ENCODE results near the gene FLT3LG. TPM values are rescaled to one million over a fixed set of nuclear protein-coding genes. Genes with fewer than 3 reads are reported as not detected.

The FLT3LG gene
- total RNA-seq, 1 donor from 2014 or later, result 13.1 TPM

- Mint-ChIP-seq H3K4me3 (ENCODE audit: unreplicated experiment) (peak overlapping the region; percentile 65), H3K27me3 (ENCODE audit: unreplicated experiment) (peaks cover 9% of the 10 kb centered on the region), H3K9me3 (ENCODE audit: unreplicated experiment) (peaks cover 3% of the 10 kb centered on the region), H3K4me1 (ENCODE audit: low read depth, unreplicated experiment) (peaks cover 7% of the 10 kb centered on the region), H3K36me3 (ENCODE audit: unreplicated experiment) (no peaks in the 10 kb centered on the region), H3K27ac (ENCODE audit: unreplicated experiment) (peak overlapping the region; percentile 94)
- TF ChIP-seq, protein P1, sequence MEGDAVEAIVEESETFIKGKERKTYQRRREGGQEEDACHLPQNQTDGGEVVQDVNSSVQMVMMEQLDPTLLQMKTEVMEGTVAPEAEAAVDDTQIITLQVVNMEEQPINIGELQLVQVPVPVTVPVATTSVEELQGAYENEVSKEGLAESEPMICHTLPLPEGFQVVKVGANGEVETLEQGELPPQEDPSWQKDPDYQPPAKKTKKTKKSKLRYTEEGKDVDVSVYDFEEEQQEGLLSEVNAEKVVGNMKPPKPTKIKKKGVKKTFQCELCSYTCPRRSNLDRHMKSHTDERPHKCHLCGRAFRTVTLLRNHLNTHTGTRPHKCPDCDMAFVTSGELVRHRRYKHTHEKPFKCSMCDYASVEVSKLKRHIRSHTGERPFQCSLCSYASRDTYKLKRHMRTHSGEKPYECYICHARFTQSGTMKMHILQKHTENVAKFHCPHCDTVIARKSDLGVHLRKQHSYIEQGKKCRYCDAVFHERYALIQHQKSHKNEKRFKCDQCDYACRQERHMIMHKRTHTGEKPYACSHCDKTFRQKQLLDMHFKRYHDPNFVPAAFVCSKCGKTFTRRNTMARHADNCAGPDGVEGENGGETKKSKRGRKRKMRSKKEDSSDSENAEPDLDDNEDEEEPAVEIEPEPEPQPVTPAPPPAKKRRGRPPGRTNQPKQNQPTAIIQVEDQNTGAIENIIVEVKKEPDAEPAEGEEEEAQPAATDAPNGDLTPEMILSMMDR (IDR thresholded peaks at IDR 0.05; ENCODE audit: partially characterized antibody, unreplicated experiment), result no peak
- peak; percentile 48 for DNase-seq
These were observed 518 bp downstream of the FLT3LG start for GRCh38 chr19:49474542-49474924.

DNA sequence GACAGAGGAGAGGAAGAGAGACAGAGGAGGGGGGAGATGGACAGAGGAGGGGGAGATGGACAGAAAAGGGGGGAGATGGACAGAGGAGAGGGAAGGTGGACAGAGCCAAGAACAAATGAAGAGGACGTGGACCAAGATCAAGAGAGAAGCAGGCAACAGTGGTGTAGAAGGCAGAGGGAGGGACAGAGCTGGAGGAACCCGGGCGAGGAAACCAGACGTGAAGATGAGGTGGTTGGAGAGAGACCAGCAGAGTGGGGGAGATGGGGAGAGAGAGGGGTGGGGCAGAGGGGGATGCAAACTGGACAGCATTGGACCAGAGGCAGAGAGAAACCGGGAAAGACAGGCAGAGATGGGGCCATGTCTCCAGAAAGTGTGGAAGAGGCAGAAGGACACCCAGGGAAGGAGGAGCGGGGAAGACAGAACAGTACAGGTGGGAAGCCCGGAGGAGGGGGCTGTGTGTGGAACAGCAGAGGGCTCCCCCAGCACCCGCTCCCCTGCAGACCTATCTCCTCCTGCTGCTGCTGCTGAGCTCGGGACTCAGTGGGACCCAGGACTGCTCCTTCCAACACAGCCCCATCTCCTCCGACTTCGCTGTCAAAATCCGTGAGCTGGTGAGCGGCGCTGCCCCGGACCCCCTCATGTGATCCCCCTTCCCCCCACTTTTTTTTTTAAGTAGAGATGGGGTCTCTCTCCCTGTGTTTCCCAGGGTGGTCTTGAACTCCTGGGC is 1.3 kb downstream of the FLT3LG start:
- H3K36me3 Mint-ChIP-seq (ENCODE audit: unreplicated experiment), result no peaks in the 10 kb centered on the region
- no peak for DNase-seq
- H3K4me3 Mint-ChIP-seq (ENCODE audit: unreplicated experiment), result peak overlapping the region; percentile 65

DNA sequence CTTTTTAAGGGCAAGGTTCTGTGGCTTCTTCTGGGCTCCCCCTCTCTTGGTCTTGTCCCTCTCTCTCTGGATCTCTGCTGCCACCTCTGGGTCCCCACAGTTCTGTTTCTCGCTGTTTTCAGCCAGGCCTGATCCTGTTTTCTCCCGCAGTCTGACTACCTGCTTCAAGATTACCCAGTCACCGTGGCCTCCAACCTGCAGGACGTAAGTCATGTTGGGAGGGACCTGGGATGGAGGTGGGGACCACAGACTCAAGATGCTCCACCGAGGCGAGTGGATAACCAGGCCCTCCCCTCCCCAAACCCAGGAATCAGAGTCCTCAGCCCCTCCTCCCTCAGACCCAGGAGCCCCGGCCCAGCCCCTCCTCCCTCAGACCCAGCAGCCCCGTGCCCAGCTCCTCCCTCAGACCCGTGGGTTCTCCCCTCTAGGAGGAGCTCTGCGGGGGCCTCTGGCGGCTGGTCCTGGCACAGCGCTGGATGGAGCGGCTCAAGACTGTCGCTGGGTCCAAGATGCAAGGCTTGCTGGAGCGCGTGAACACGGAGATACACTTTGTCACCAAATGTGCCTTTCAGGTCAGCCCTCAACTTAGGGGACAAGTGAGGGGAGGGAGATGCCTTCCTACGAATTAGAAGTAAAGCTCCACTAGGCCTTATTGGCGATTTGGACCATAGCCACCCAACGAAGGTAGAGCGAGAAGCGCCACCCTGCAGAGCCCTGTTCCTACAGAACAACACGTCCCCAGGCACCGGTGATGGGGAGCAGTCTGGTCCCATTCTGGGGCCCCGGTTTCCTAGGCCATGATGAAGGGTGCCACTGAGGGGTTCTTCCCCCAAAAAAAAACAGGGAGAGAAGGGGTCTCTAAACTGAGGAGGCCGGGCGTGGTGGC is 2.2 kb downstream of the FLT3LG start:
- peak; percentile 92 for DNase-seq
- Mint-ChIP-seq H3K9me3 (ENCODE audit: unreplicated experiment) (peaks cover 3% of the 10 kb centered on the region), H3K4me1 (ENCODE audit: low read depth, unreplicated experiment) (peaks cover 4% of the 10 kb centered on the region), H3K27ac (ENCODE audit: unreplicated experiment) (peak overlapping the region; percentile 73), H3K27me3 (ENCODE audit: unreplicated experiment) (peaks cover 6% of the 10 kb centered on the region), H3K4me3 (ENCODE audit: unreplicated experiment) (peak overlapping the region; percentile 48), H3K36me3 (ENCODE audit: unreplicated experiment) (no peaks in the 10 kb centered on the region)
- TF ChIP-seq, protein P1 (IDR thresholded peaks at IDR 0.05; ENCODE audit: partially characterized antibody, unreplicated experiment), result peak; percentile 53

More for the DNA sequence above, 1.3 kb downstream of the FLT3LG start:
- peak overlapping the region; percentile 94 for H3K27ac Mint-ChIP-seq (ENCODE audit: unreplicated experiment)
- peaks cover 6% of the 10 kb centered on the region for H3K27me3 Mint-ChIP-seq (ENCODE audit: unreplicated experiment)
- TF ChIP-seq, protein P1 (IDR thresholded peaks at IDR 0.05; ENCODE audit: partially characterized antibody, unreplicated experiment), result no peak
- peaks cover 3% of the 10 kb centered on the region for H3K9me3 Mint-ChIP-seq (ENCODE audit: unreplicated experiment)
- peaks cover 7% of the 10 kb centered on the region for H3K4me1 Mint-ChIP-seq (ENCODE audit: low read depth, unreplicated experiment)

GRCh38 chr19:49479975-49480628 is 6.1 kb downstream of the FLT3LG start:
- DNase-seq, result no peak
- H3K9me3 Mint-ChIP-seq (ENCODE audit: unreplicated experiment), result peaks cover 2% of the 10 kb centered on the region
- H3K36me3 Mint-ChIP-seq (ENCODE audit: unreplicated experiment), result no peaks in the 10 kb centered on the region
- H3K27me3 Mint-ChIP-seq (ENCODE audit: unreplicated experiment), result peaks cover 4% of the 10 kb centered on the region
- H3K27ac Mint-ChIP-seq (ENCODE audit: unreplicated experiment), result no peak overlapping the region
- H3K4me3 Mint-ChIP-seq (ENCODE audit: unreplicated experiment), result no peak overlapping the region
- TF ChIP-seq, protein P1 (IDR thresholded peaks at IDR 0.05; ENCODE audit: partially characterized antibody, unreplicated experiment), result no peak
- peaks cover 2% of the 10 kb centered on the region for H3K4me1 Mint-ChIP-seq (ENCODE audit: low read depth, unreplicated experiment)
